Vagina (tissue), 2 donors: ENCODE data around the gene FAM204A. TPM values are rescaled to one million over a fixed set of nuclear protein-coding genes. Genes with fewer than 3 reads are reported as not detected.

Experiments used
- DNase-seq, 2 donors: peaks; one replicate each; pipeline ENCODE4 v3.0.0-alpha.2; 2017; ENCODE audit errors: extremely low spot score in 2 of 2
- H3K27ac ChIP-seq: fragments of 200-600 bp; sonication (generic); one replicate; pipeline ENCODE4 v1.5.1; 2019
- H3K27me3 ChIP-seq: fragments of 200-600 bp; sonication (generic); one replicate; pipeline ENCODE4 v1.5.1; 2019
- H3K36me3 ChIP-seq, 2 donors: fragments of 200-600 bp; sonication (generic); one replicate each; pipeline ENCODE4 v1.5.1; 2017 to 2019
- H3K4me1 ChIP-seq: fragments of 200-600 bp; sonication (generic); one replicate; pipeline ENCODE4 v1.5.1; 2019
- H3K4me3 ChIP-seq, 2 donors: fragments of 200-600 bp; sonication (generic); 1 replicate in 1 of 2; 2 replicates in 1 of 2; pipeline ENCODE4 v1.5.1; 2016 to 2019
- H3K9me3 ChIP-seq: fragments of 200-600 bp; sonication (generic); one replicate; pipeline ENCODE4 v1.5.1; 2019
- CTCF ChIP-seq, 3 experiments: fragments of 450-650 bp in 2 of 3; fragments of 200-600 bp in 1 of 3; sonication (generic) in 1 of 3; IDR thresholded peaks; one replicate each; pipeline ENCODE4 v1.5.1; 2017 to 2019; ENCODE audit warnings: antibody characterized with exemption in 3 of 3, mild to moderate bottlenecking in 2 of 3, moderate library complexity in 2 of 3
- POLR2A ChIP-seq, 2 donors: fragments of 450-650 bp; IDR thresholded peaks; one replicate each; pipeline ENCODE4 v1.6.1; 2017; ENCODE audit warnings: antibody characterized with exemption in 2 of 2, mild to moderate bottlenecking in 2 of 2, moderate library complexity in 2 of 2
- POLR2AphosphoS5 ChIP-seq, 2 donors: sonication (generic); formaldehyde crosslinking; IDR thresholded peaks; one replicate each; pipeline ENCODE4 v1.9.0; 2017; ENCODE audit warnings: antibody characterized with exemption in 2 of 2, mild to moderate bottlenecking in 2 of 2, low read depth in 1 of 2; ENCODE audit not compliant: insufficient read depth in 1 of 2
- intact Hi-C: fragments of 100-400 bp; cut with DNase I; formaldehyde crosslinking; loops from one replicate; pipeline ENCODE4 v1.15.1; 2023
- total RNA-seq: library from RNA; depleted of rRNA; stranded (reverse); fragments of >200 nt; gene quantifications from one replicate; pipeline ENCODE4 v1.2.3, GENCODE V29; 2016

Gene FAM204A
- total RNA-seq, 1 donor from 2014 or later, result 23.1 TPM

GRCh38 chr10:118314882-118315281 is 27.2 kb downstream of the FAM204A start:
- TF ChIP-seq POLR2A (IDR thresholded peaks at IDR 0.05) (no peak), CTCF (IDR thresholded peaks at IDR 0.05) (no peak), POLR2AphosphoS5 (IDR thresholded peaks at IDR 0.05; ENCODE audit: insufficient read depth in 1 of 2, low read depth in 1 of 2) (no peak)
- intact Hi-C loops, result no loop called here
- DNase-seq, result no peak
- no peaks in the 10 kb centered on the region for H3K9me3 ChIP-seq
- no peaks in the 10 kb centered on the region for H3K4me1 ChIP-seq
- H3K27me3 ChIP-seq, result no peaks in the 10 kb centered on the region
- H3K27ac ChIP-seq, result no peak overlapping the region
- H3K4me3 ChIP-seq, result no peak overlapping the region
- H3K36me3 ChIP-seq, result peaks cover 0 to 5% of the 10 kb centered on the region in 2 donors

- no peak for TF ChIP-seq POLR2AphosphoS5 (IDR thresholded peaks at IDR 0.05; ENCODE audit: insufficient read depth in 1 of 2, low read depth in 1 of 2)
- TF ChIP-seq CTCF (IDR thresholded peaks at IDR 0.05), result no peak
- no peak for TF ChIP-seq POLR2A (IDR thresholded peaks at IDR 0.05)
- Histone ChIP-seq H3K4me1 (peaks cover 6% of the 10 kb centered on the region), H3K36me3 (peaks cover 0 to 4% of the 10 kb centered on the region in 2 donors), H3K4me3 (no peak overlapping the region), H3K27ac (no peak overlapping the region), H3K27me3 (no peaks in the 10 kb centered on the region), H3K9me3 (no peaks in the 10 kb centered on the region)
- intact Hi-C loops, result no loop called here
- DNase-seq, result no peak
These were observed 30.6 kb downstream of the FAM204A start for GRCh38 chr10:118311505-118311904.

- no peak for DNase-seq
- Histone ChIP-seq H3K36me3 (peaks cover 0 to 4% of the 10 kb centered on the region in 2 donors), H3K4me3 (no peak overlapping the region), H3K9me3 (no peaks in the 10 kb centered on the region), H3K4me1 (peaks cover 6% of the 10 kb centered on the region), H3K27ac (no peak overlapping the region), H3K27me3 (no peaks in the 10 kb centered on the region)
- TF ChIP-seq POLR2A (IDR thresholded peaks at IDR 0.05) (no peak), CTCF (IDR thresholded peaks at IDR 0.05) (no peak), POLR2AphosphoS5 (IDR thresholded peaks at IDR 0.05; ENCODE audit: insufficient read depth in 1 of 2, low read depth in 1 of 2) (no peak)
- intact Hi-C loops, result no loop called here
These were observed 31.3 kb downstream of the FAM204A start for GRCh38 chr10:118310822-118311221.

GRCh38 chr10:118309911-118310310 is 32.2 kb downstream of the FAM204A start:
- peaks cover 6% of the 10 kb centered on the region for H3K4me1 ChIP-seq
- H3K27me3 ChIP-seq, result no peaks in the 10 kb centered on the region
- peaks cover 0 to 4% of the 10 kb centered on the region in 2 donors for H3K36me3 ChIP-seq
- intact Hi-C loops, result no loop called here
- no peak for TF ChIP-seq POLR2AphosphoS5 (IDR thresholded peaks at IDR 0.05; ENCODE audit: insufficient read depth in 1 of 2, low read depth in 1 of 2)
- no peak for TF ChIP-seq POLR2A (IDR thresholded peaks at IDR 0.05)
- TF ChIP-seq CTCF (IDR thresholded peaks at IDR 0.05), result no peak
- no peak overlapping the region for H3K4me3 ChIP-seq
- H3K27ac ChIP-seq, result no peak overlapping the region
- no peak for DNase-seq
- no peaks in the 10 kb centered on the region for H3K9me3 ChIP-seq

- TF ChIP-seq CTCF (IDR thresholded peaks at IDR 0.05) (no peak), POLR2AphosphoS5 (IDR thresholded peaks at IDR 0.05; ENCODE audit: insufficient read depth in 1 of 2, low read depth in 1 of 2) (no peak), POLR2A (IDR thresholded peaks at IDR 0.05) (no peak)
- peaks cover 0 to 4% of the 10 kb centered on the region in 2 donors for H3K36me3 ChIP-seq
- H3K4me3 ChIP-seq, result no peak overlapping the region
- intact Hi-C loops, result no loop called here
- no peaks in the 10 kb centered on the region for H3K9me3 ChIP-seq
- H3K27me3 ChIP-seq, result no peaks in the 10 kb centered on the region
- H3K27ac ChIP-seq, result no peak overlapping the region
- peaks cover 6% of the 10 kb centered on the region for H3K4me1 ChIP-seq
- DNase-seq, result no peak
These were observed 33.5 kb downstream of the FAM204A start for GRCh38 chr10:118308664-118309063.
